Body of pancreas (tissue), 4 donors: ENCODE results near the gene ESPL1.

Source experiments
- CTCF ChIP-seq, 7 experiments: fragments of 450-650 bp in 4 of 7; fragments of 200-600 bp in 3 of 7; sonication (generic) in 3 of 7; IDR thresholded peaks; one replicate each; pipeline ENCODE4 v1.5.1; 2016 to 2019; ENCODE audit warnings: antibody characterized with exemption in 7 of 7
- POLR2A ChIP-seq, 3 donors: fragments of 450-650 bp; IDR thresholded peaks; one replicate each; pipeline ENCODE4 v1.6.1; 2016; ENCODE audit warnings: antibody characterized with exemption in 3 of 3, mild to moderate bottlenecking in 2 of 3

GRCh38 chr12:53338916-53339315 lies 70.8 kb downstream of the ESPL1 start:
- TF ChIP-seq CTCF (IDR thresholded peaks at IDR 0.05) (no peak), POLR2A (IDR thresholded peaks at IDR 0.05) (no peak)
